HL-60 (cell line): ENCODE measurements around the gene HSD17B13.

Experiments
- DNase-seq, 2 experiments: peaks; one replicate each; pipeline ENCODE4 v3.0.0-alpha.2; 2010 to 2020; ENCODE audit warnings: low read depth in 1 of 2, low spot score in 1 of 2
- H3K27ac ChIP-seq: fragments of 250-450 bp; sonication (Bioruptor Pico); replicated peaks from 2 replicates; pipeline ENCODE4 v1.5.1; 2020; ENCODE audit warnings: mild to moderate bottlenecking, moderate library complexity
- H3K27me3 ChIP-seq: fragments of 250-450 bp; sonication (Bioruptor Pico); 2 replicates; pipeline ENCODE4 v1.5.1; 2021; ENCODE audit warnings: mild to moderate bottlenecking, moderate library complexity; ENCODE audit not compliant: insufficient read depth, poor library complexity, severe bottlenecking
- H3K4me3 ChIP-seq: replicated peaks from 2 replicates; pipeline ENCODE4 v1.5.1; 2011; ENCODE audit warnings: mild to moderate bottlenecking, control low read depth, low read length; ENCODE audit not compliant: insufficient read depth
- GABPA ChIP-seq: IDR thresholded peaks from 2 replicates; pipeline ENCODE4 v1.6.1; 2012; ENCODE audit warnings: low read depth
- POLR2AphosphoS5 ChIP-seq: IDR thresholded peaks from 2 replicates; pipeline ENCODE4 v1.6.1; 2012; ENCODE audit warnings: low read depth
- SPI1 ChIP-seq: IDR thresholded peaks from 2 replicates; pipeline ENCODE4 v1.6.1; 2012; ENCODE audit warnings: low read depth, mild to moderate bottlenecking, borderline replicate concordance
- TF ChIP-seq, protein P1 (sequence below): IDR thresholded peaks from 2 replicates; pipeline ENCODE4 v1.6.1; 2012; ENCODE audit warnings: low read depth; ENCODE audit not compliant: insufficient replicate concordance
- TF ChIP-seq, protein P2 (sequence below): IDR thresholded peaks from one replicate; pipeline ENCODE4 v1.5.1; 2011; ENCODE audit warnings: low read length, control low read depth, inconsistent platforms; ENCODE audit not compliant: insufficient read depth

Gene HSD17B13

DNA sequence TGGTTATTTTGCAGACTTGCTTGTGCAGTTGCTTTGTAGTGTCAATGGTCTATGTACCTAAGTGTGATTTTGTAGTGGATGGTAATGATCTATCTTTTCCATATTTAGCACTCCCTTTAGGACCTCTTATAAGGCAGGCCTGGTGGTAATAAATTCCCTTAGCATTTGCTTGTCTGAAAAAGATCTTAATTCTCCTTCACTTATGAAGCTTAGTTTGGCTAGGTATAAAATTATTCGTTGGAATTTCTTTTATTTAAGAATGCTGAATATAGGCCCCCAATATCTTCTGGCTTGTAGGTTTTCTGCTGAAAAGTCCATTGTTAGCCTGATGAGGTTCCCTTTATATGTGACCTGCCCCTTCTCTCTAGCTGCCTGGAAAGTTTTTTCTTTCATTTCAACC is 10.6 kb upstream of the HSD17B13 start:
- Histone ChIP-seq H3K27ac (no peak overlapping the region), H3K27me3 (no peaks in the 10 kb centered on the region), H3K4me3 (no peak overlapping the region)
- TF ChIP-seq, protein P1, sequence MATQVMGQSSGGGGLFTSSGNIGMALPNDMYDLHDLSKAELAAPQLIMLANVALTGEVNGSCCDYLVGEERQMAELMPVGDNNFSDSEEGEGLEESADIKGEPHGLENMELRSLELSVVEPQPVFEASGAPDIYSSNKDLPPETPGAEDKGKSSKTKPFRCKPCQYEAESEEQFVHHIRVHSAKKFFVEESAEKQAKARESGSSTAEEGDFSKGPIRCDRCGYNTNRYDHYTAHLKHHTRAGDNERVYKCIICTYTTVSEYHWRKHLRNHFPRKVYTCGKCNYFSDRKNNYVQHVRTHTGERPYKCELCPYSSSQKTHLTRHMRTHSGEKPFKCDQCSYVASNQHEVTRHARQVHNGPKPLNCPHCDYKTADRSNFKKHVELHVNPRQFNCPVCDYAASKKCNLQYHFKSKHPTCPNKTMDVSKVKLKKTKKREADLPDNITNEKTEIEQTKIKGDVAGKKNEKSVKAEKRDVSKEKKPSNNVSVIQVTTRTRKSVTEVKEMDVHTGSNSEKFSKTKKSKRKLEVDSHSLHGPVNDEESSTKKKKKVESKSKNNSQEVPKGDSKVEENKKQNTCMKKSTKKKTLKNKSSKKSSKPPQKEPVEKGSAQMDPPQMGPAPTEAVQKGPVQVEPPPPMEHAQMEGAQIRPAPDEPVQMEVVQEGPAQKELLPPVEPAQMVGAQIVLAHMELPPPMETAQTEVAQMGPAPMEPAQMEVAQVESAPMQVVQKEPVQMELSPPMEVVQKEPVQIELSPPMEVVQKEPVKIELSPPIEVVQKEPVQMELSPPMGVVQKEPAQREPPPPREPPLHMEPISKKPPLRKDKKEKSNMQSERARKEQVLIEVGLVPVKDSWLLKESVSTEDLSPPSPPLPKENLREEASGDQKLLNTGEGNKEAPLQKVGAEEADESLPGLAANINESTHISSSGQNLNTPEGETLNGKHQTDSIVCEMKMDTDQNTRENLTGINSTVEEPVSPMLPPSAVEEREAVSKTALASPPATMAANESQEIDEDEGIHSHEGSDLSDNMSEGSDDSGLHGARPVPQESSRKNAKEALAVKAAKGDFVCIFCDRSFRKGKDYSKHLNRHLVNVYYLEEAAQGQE = no peak
- DNase-seq = no peak

DNA sequence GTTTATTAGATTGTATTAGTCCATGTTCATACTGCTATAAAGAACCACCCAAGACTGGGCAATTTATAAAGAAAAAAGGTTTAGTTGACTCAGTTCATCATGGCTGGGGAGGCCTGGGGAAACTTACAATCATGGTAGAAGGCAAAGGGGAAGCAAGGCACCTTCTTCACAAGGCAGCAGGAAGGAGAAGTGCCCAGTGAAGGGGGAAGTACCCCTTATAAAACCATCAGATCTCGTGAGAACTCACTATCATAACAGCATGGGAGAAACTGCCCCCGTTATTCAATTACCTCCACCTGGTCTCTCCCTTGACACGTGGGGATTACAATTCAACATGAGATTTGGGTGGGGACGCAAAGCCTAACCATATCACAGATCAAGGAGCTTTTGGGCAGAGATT is 8.1 kb upstream of the HSD17B13 start:
- no peak overlapping the region for H3K4me3 ChIP-seq
- H3K27me3 ChIP-seq = no peaks in the 10 kb centered on the region
- H3K27ac ChIP-seq = 0 out of 2 replicates have a peak overlapping the region, but pooled peaks have one; percentile 33
- peak; percentile 53; the same call in 1 of the 2 replicates for TF ChIP-seq SPI1
- TF ChIP-seq, protein P1 = no peak
- peak; percentile 39; the same call in 1 of the 2 replicates for TF ChIP-seq POLR2AphosphoS5
- DNase-seq = peak in 1 of 2 experiments; percentile 52

DNA sequence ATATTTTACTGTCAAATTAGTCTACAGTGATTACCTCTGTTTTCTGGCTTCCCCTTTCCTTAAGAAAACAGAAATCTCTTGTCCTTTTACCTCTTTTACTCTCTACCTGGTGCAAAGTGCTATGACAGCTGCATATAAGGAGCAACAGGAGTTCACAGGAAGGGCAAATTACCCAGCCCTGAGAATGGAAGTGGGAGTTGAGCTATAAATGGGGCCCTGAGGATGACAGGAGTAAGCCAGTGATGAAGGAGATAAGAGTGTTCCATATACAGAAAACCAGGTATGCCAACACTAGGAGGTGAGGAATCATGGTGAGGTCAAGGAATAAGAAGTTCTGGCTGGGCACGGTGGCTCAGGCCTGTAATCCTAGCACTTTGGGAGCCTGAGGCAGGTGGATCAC is 4.5 kb upstream of the HSD17B13 start:
- no peak for DNase-seq
- Histone ChIP-seq H3K4me3 (no peak overlapping the region), H3K27me3 (no peaks in the 10 kb centered on the region), H3K27ac (no peak overlapping the region)
- no peak for TF ChIP-seq GABPA
- no peak for TF ChIP-seq POLR2AphosphoS5
- TF ChIP-seq SPI1 = no peak
- TF ChIP-seq, protein P2, sequence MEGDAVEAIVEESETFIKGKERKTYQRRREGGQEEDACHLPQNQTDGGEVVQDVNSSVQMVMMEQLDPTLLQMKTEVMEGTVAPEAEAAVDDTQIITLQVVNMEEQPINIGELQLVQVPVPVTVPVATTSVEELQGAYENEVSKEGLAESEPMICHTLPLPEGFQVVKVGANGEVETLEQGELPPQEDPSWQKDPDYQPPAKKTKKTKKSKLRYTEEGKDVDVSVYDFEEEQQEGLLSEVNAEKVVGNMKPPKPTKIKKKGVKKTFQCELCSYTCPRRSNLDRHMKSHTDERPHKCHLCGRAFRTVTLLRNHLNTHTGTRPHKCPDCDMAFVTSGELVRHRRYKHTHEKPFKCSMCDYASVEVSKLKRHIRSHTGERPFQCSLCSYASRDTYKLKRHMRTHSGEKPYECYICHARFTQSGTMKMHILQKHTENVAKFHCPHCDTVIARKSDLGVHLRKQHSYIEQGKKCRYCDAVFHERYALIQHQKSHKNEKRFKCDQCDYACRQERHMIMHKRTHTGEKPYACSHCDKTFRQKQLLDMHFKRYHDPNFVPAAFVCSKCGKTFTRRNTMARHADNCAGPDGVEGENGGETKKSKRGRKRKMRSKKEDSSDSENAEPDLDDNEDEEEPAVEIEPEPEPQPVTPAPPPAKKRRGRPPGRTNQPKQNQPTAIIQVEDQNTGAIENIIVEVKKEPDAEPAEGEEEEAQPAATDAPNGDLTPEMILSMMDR = no peak
- TF ChIP-seq, protein P1 = no peak

DNA sequence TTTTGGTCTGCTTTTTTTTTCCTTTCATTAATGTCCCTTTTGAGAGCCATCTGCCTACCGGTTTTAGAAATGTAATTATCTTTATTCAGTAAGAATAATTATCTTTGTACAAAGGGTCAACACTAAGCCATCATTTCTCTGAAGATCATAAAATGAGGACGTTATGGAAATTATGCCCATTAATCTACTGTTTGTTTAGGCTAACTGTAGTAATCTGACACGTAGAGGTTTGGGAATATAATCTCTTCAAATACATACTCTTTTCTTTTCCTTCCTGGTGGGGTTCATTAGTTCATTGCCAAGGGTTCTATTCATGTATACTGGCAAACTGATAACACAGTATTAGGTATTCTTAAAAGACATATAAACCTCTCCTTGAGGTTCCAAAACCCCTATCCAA is 3.8 kb upstream of the HSD17B13 start:
- Histone ChIP-seq H3K27me3 (no peaks in the 10 kb centered on the region), H3K4me3 (no peak overlapping the region), H3K27ac (no peak overlapping the region)
- no peak for TF ChIP-seq SPI1
- TF ChIP-seq, protein P1 = no peak
- TF ChIP-seq, protein P2 = no peak
- DNase-seq = no peak
